Gastrocnemius medialis (tissue), 4 donors: ENCODE results near the gene PSMC3. TPM values are rescaled to one million over a fixed set of nuclear protein-coding genes. Genes with fewer than 3 reads are reported as not detected.

Source experiments
- ATAC-seq, 2 donors: fragments of 150-250 bp; one replicate each; pipeline ENCODE4 v1.9.1; 2016
- DNase-seq, 2 donors: peaks; one replicate each; pipeline ENCODE4 v3.0.0-alpha.2; 2019
- H3K27ac ChIP-seq, 4 donors: fragments of 200-600 bp; sonication (generic); 1 replicate in 1 of 4; 2 replicates in 3 of 4; pipeline ENCODE4 v1.5.1; 2016 to 2018; ENCODE audit warnings: mild to moderate bottlenecking in 2 of 4, moderate library complexity in 1 of 4
- H3K27me3 ChIP-seq, 3 donors: fragments of 200-600 bp; sonication (generic) in 2 of 3; 1 replicate in 1 of 3; 2 replicates in 2 of 3; pipeline versions ENCODE4 v1.5.1 to v1.6.0; 2016 to 2019; ENCODE audit warnings: mild to moderate bottlenecking in 1 of 3, moderate library complexity in 1 of 3
- H3K36me3 ChIP-seq, 2 donors: fragments of 200-600 bp; sonication (generic) in 1 of 2; one replicate each; pipeline ENCODE4 v1.5.1; 2017 to 2018
- H3K4me1 ChIP-seq, 2 donors: fragments of 200-600 bp; sonication (generic) in 1 of 2; one replicate each; pipeline ENCODE4 v1.5.1; 2016 to 2017; ENCODE audit warnings: mild to moderate bottlenecking in 2 of 2
- H3K4me3 ChIP-seq, 4 donors: fragments of 200-600 bp; sonication (generic) in 3 of 4; 1 replicate in 1 of 4; 2 replicates in 3 of 4; pipeline ENCODE4 v1.5.1; 2016 to 2019; ENCODE audit warnings: mild to moderate bottlenecking in 2 of 4
- H3K9me3 ChIP-seq, 3 donors: fragments of 200-600 bp; sonication (generic) in 2 of 3; 1 replicate in 1 of 3; 2 replicates in 2 of 3; pipeline ENCODE4 v1.5.1; 2016 to 2019
- POLR2A ChIP-seq, 2 donors: fragments of 450-650 bp; IDR thresholded peaks; one replicate each; pipeline ENCODE4 v1.6.1; 2017; ENCODE audit warnings: antibody characterized with exemption in 2 of 2, mild to moderate bottlenecking in 2 of 2, moderate library complexity in 2 of 2
- in situ Hi-C, 4 donors: fragments of 200-750 bp; cut with MboI; loops; one replicate each; pipeline versions ENCODE4 v1.15.0 to v1.8.0; 2017; ENCODE audit warnings: low sequenced_read_pairs in 4 of 4
- intact Hi-C: fragments of 100-400 bp; cut with DNase I; formaldehyde crosslinking; loops from one replicate; pipeline ENCODE4 v1.15.1; 2023; ENCODE audit warnings: low total_unique reads
- total RNA-seq, 4 donors: library from RNA; depleted of rRNA; stranded (reverse); fragments of >200 nt; gene quantifications; one replicate each; pipeline versions ENCODE4 v1.1.0 to v1.2.3, GENCODE V29; 2016
- TF ChIP-seq, protein P1 (sequence below), 5 experiments: fragments of 450-650 bp in 3 of 5; fragments of 200-600 bp in 2 of 5; sonication (generic) in 2 of 5; IDR thresholded peaks in 4 of 5; conservative IDR thresholded peaks in 1 of 5; 1 replicate in 4 of 5; 2 replicates in 1 of 5; pipeline ENCODE4 v1.5.1; 2016 to 2019; ENCODE audit warnings: antibody characterized with exemption in 5 of 5, mild to moderate bottlenecking in 3 of 5, moderate library complexity in 3 of 5

Gene PSMC3
- total RNA-seq, 4 donors from 2014 or later: 243 to 350 (median 329) TPM

DNA sequence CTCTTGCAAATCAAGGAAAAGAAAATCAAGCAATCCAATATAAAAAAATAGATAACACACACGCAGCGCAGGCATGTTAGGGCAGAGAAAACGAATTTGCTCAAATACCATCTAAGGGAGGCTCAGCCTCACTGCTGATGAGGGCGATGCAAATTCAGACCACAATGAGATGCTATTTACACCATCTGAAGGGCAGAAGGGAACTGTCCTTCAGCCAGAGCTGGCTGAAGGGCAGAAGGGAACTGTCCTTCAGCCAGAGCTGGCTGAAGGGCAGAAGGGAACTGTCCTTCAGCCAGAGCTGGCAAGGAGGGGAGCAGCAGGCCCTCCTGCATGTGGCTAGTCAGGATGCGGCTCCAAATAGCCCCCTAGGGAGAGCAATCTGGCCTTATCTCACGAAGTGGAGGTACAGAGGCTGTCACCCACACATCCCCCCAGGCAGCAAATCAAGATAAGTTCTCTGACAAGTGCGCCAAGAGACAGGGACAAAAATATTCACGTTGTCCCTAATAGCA lies 25.4 kb downstream of the PSMC3 start:
- peak in 1 of 2 donors; percentile 11 for DNase-seq

DNA sequence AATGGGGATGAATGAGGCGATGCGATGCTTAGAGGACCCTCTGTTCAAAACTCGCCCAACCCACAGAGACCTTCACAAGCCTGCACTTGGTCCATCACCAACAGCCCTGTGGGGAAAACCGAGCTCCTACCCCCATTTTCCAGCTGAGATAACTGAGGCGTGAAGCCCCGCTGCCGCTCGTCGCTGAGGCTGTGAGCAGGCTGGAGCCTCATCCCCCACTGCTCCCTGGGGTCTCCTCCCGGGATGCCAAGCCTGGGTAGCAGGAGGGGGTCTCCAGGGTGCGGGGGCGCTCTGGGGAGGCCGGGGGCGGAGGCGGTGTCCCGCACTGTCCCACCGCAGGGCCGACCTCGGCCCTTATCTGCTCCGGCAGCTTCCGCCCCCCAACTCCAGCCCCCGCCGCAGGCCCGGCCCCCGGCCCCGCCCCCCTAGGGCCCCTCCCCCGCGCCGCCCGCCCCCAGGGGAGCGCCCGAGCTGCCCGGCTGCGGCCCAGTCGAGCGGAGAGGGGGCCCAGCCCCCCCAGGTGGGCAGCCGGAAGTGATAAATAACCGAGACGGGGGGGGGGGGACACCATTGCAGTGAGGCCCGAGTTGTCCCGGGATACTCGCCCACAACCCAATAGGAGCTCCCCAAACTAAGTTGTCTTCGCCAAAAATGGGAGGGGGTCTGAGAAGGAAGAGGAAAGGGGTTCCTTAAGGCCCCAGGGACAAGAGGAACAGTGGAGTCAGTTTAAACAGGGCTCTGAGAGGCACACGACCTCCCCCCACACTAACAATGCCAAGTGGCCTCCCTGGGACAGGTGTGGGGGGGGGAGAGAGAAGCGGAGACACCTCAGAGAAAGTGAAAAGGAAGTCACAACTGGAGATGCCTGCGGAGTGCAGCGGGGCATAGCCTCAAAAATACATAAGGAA lies 26.1 kb downstream of the PSMC3 start:
- intact Hi-C loops: no loop called here
- Histone ChIP-seq H3K4me1 (peaks cover 0 to 2% of the 10 kb centered on the region in 2 donors), H3K27me3 (no peaks in the 10 kb centered on the region), H3K4me3 (peak overlapping the region; percentile 45 to 57 (median 52)), H3K36me3 (no peaks in the 10 kb centered on the region), H3K27ac (peak overlapping the region; percentile 58 to 68 (median 62)), H3K9me3 (no peaks in the 10 kb centered on the region)
- TF ChIP-seq, protein P1, sequence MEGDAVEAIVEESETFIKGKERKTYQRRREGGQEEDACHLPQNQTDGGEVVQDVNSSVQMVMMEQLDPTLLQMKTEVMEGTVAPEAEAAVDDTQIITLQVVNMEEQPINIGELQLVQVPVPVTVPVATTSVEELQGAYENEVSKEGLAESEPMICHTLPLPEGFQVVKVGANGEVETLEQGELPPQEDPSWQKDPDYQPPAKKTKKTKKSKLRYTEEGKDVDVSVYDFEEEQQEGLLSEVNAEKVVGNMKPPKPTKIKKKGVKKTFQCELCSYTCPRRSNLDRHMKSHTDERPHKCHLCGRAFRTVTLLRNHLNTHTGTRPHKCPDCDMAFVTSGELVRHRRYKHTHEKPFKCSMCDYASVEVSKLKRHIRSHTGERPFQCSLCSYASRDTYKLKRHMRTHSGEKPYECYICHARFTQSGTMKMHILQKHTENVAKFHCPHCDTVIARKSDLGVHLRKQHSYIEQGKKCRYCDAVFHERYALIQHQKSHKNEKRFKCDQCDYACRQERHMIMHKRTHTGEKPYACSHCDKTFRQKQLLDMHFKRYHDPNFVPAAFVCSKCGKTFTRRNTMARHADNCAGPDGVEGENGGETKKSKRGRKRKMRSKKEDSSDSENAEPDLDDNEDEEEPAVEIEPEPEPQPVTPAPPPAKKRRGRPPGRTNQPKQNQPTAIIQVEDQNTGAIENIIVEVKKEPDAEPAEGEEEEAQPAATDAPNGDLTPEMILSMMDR (IDR thresholded peaks at IDR 0.05 in 4 of 5, conservative IDR thresholded peaks at IDR 0.05 in 1 of 5): no peak
- TF ChIP-seq POLR2A (IDR thresholded peaks at IDR 0.05): peak in 1 of 2 donors; percentile 36
- DNase-seq (no peak), ATAC-seq (no peak)
- in situ Hi-C loops: loop anchor here in 1 of 4 donors (5.0 kb wide), 1 partner anchor 33 kb away; no protein-coding TSS in a partner anchor

More for the DNA sequence above, 25.4 kb downstream of the PSMC3 start:
- intact Hi-C loops (no loop called here), in situ Hi-C loops (loop anchor here in 1 of 4 donors (5.0 kb wide), 1 partner anchor 34 kb away; no protein-coding TSS in a partner anchor)
- peak overlapping the region; percentile 45 to 57 (median 52) for H3K4me3 ChIP-seq
- H3K4me1 ChIP-seq: no peaks in the 10 kb centered on the region
- peak overlapping the region; percentile 58 to 68 (median 62) for H3K27ac ChIP-seq
- no peaks in the 10 kb centered on the region for H3K9me3 ChIP-seq
- H3K36me3 ChIP-seq: no peaks in the 10 kb centered on the region
- ATAC-seq: peak; percentile 46 to 60
- no peaks in the 10 kb centered on the region for H3K27me3 ChIP-seq
- TF ChIP-seq POLR2A (IDR thresholded peaks at IDR 0.05): no peak
- TF ChIP-seq, protein P1 (IDR thresholded peaks at IDR 0.05 in 4 of 5, conservative IDR thresholded peaks at IDR 0.05 in 1 of 5): no peak

DNA sequence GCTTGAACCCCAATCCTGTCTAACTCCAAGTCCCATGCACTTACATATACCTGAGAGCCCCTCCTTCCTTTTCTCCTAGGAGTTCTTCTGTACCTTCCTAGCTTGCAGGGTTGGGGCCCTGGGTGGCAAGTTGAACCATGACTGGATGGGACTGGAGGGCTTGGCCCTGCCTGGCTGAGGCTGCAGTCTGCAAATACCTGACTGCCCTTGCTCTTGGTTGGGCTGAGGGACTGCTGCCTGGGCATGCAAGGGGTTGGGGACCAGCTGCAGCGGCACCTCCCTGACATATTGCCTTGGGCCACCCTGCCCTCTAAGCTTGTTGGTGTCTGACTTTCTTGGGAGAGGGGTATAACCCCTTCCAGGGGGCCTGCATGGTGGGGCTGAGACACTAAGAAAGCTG lies 27.7 kb downstream of the PSMC3 start:
- no peak overlapping the region for H3K27ac ChIP-seq
- H3K36me3 ChIP-seq: no peaks in the 10 kb centered on the region
- DNase-seq (no peak), ATAC-seq (no peak)
- H3K4me3 ChIP-seq: no peak overlapping the region
- TF ChIP-seq, protein P1 (IDR thresholded peaks at IDR 0.05 in 4 of 5, conservative IDR thresholded peaks at IDR 0.05 in 1 of 5): no peak
- TF ChIP-seq POLR2A (IDR thresholded peaks at IDR 0.05): no peak
- H3K4me1 ChIP-seq: peaks cover 1 to 12% of the 10 kb centered on the region in 2 donors
- intact Hi-C loops: no loop called here
- in situ Hi-C loops: no loop called here
- no peaks in the 10 kb centered on the region for H3K27me3 ChIP-seq
- H3K9me3 ChIP-seq: no peaks in the 10 kb centered on the region

DNA sequence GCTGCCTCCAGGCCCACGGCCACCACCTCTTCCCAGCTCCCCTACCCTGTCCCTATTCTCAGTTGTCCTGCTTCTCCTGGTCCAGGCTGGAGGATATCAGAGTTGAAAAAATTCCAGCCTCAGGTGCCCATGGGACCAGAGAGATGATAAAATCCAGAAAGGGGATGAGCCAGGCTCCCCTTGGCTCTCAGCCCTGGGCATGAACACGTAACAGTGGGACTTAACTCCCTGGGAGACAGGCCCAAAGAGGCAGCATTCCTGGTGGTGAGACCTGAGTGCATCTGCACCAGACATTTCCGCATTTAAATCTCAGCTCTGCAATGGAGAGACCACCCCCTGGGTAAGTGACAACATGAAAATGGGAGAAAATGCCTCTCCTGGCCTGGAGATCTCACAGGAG lies 28.2 kb downstream of the PSMC3 start:
- Histone ChIP-seq H3K36me3 (no peaks in the 10 kb centered on the region), H3K4me1 (peaks cover 6 to 17% of the 10 kb centered on the region in 2 donors), H3K9me3 (no peaks in the 10 kb centered on the region), H3K27ac (no peak overlapping the region), H3K4me3 (no peak overlapping the region), H3K27me3 (no peaks in the 10 kb centered on the region)
- ATAC-seq: no peak
- TF ChIP-seq, protein P1 (IDR thresholded peaks at IDR 0.05 in 4 of 5, conservative IDR thresholded peaks at IDR 0.05 in 1 of 5): no peak
- no peak for TF ChIP-seq POLR2A (IDR thresholded peaks at IDR 0.05)
- in situ Hi-C loops: no loop called here
- intact Hi-C loops: no loop called here
- no peak for DNase-seq
